ENCODE measurements around the gene NTPCR. TPM values are rescaled to one million over a fixed set of nuclear protein-coding genes. Genes with fewer than 3 reads are reported as not detected.
"Not testable (repeated sequence)": the region's sequence is repeated elsewhere in the genome, so short reads cannot be mapped to it uniquely, and the experiment has no call there.

NTPCR gene
- total and polyA plus RNA-seq, 10 donors: 18.8 to 42.6 (median 29.8) TPM

- intact Hi-C loops (cut with DNase I; ENCODE audit: low total_unique reads): no loop called here
- no peaks in the 10 kb centered on the region for H3K4me1 ChIP-seq
- no peaks in the 10 kb centered on the region for H3K27me3 ChIP-seq (replicated peaks in 1 of 7)
- DNase-seq: no peak
- TF ChIP-seq POLR2AphosphoS5 (IDR thresholded peaks at IDR 0.05) (no peak), POLR2A (IDR thresholded peaks at IDR 0.05) (no peak), CTCF (IDR thresholded peaks at IDR 0.05 in 8 of 11, conservative IDR thresholded peaks at IDR 0.05 in 3 of 11) (no peak)
- peaks cover 0 to 96% (median 29%) of the 10 kb centered on the region in 6 donors for H3K36me3 ChIP-seq
- no peak overlapping the region for H3K4me3 ChIP-seq
- H3K27ac ChIP-seq: no peak overlapping the region
- WGBS, 5 donors: 89 to 100% (median 95%) methylated on average over 2 of the region's 2 CpGs
- H3K9me3 ChIP-seq: peaks cover 0 to 19% (median 15%) of the 10 kb centered on the region in 8 donors
Measured at GRCh38 chr1:232996143-232996542, 45.7 kb downstream of the NTPCR start.

GRCh38 chr1:232998138-232998537 is 47.7 kb downstream of the NTPCR start:
- Histone ChIP-seq H3K4me1 (no peaks in the 10 kb centered on the region), H3K27me3 (replicated peaks in 1 of 7) (no peaks in the 10 kb centered on the region), H3K9me3 (peaks cover 0 to 16% (median 14%) of the 10 kb centered on the region in 8 donors), H3K4me3 (no peak overlapping the region), H3K27ac (no peak overlapping the region), H3K36me3 (peaks cover 0 to 82% (median 29%) of the 10 kb centered on the region in 6 donors)
- intact Hi-C loops (cut with DNase I; ENCODE audit: low total_unique reads): no loop called here
- TF ChIP-seq CTCF (IDR thresholded peaks at IDR 0.05 in 8 of 11, conservative IDR thresholded peaks at IDR 0.05 in 3 of 11) (no peak), POLR2A (IDR thresholded peaks at IDR 0.05) (no peak), POLR2AphosphoS5 (IDR thresholded peaks at IDR 0.05) (no peak)
- no peak for DNase-seq
- 95 to 97% (median 96%) methylated on average over 15 of the region's 15 CpGs for WGBS, 5 donors

GRCh38 chr1:232998646-232999045 is 48.2 kb downstream of the NTPCR start:
- H3K4me3 ChIP-seq: no peak overlapping the region
- intact Hi-C loops (cut with DNase I; ENCODE audit: low total_unique reads): no loop called here
- no peaks in the 10 kb centered on the region for H3K27me3 ChIP-seq (replicated peaks in 1 of 7)
- H3K4me1 ChIP-seq: no peaks in the 10 kb centered on the region
- peaks cover 0 to 77% (median 27%) of the 10 kb centered on the region in 6 donors for H3K36me3 ChIP-seq
- WGBS, 5 donors: 75 to 95% (median 77%) methylated on average over 3 of the region's 3 CpGs
- peaks cover 0 to 11% (median 9%) of the 10 kb centered on the region in 8 donors for H3K9me3 ChIP-seq
- no peak for DNase-seq
- no peak for TF ChIP-seq POLR2A (IDR thresholded peaks at IDR 0.05)
- no peak for TF ChIP-seq POLR2AphosphoS5 (IDR thresholded peaks at IDR 0.05)
- no peak for TF ChIP-seq CTCF (IDR thresholded peaks at IDR 0.05 in 8 of 11, conservative IDR thresholded peaks at IDR 0.05 in 3 of 11)
- H3K27ac ChIP-seq: no peak overlapping the region

- Histone ChIP-seq H3K27me3 (replicated peaks in 1 of 7) (no peaks in the 10 kb centered on the region), H3K36me3 (peaks cover 0 to 63% (median 21%) of the 10 kb centered on the region in 6 donors), H3K27ac (no peak overlapping the region), H3K9me3 (no peaks in the 10 kb centered on the region), H3K4me1 (no peaks in the 10 kb centered on the region), H3K4me3 (no peak overlapping the region)
- TF ChIP-seq CTCF (IDR thresholded peaks at IDR 0.05 in 8 of 11, conservative IDR thresholded peaks at IDR 0.05 in 3 of 11): no peak
- TF ChIP-seq POLR2A (IDR thresholded peaks at IDR 0.05): no peak
- no peak for TF ChIP-seq POLR2AphosphoS5 (IDR thresholded peaks at IDR 0.05)
- intact Hi-C loops (cut with DNase I; ENCODE audit: low total_unique reads): no loop called here
- DNase-seq: no peak
- 93 to 98% (median 94%) methylated on average over 16 of the region's 16 CpGs for WGBS, 5 donors
Measured at GRCh38 chr1:232999956-233000625, 49.7 kb downstream of the NTPCR start.

GRCh38 chr1:233003638-233004037 is 53.2 kb downstream of the NTPCR start:
- peaks cover 0 to 27% (median 12%) of the 10 kb centered on the region in 6 donors for H3K36me3 ChIP-seq
- intact Hi-C loops (cut with DNase I; ENCODE audit: low total_unique reads): not testable (repeated sequence)
- WGBS, 5 donors: 91 to 96% (median 93%) methylated on average over 5 of the region's 5 CpGs

More at GRCh38 chr1:233003638-233004037, 53.2 kb downstream of the NTPCR start:
- H3K27me3 ChIP-seq (replicated peaks in 1 of 7); H3K27ac ChIP-seq; H3K4me1 ChIP-seq; DNase-seq; H3K9me3 ChIP-seq; H3K4me3 ChIP-seq: not testable (repeated sequence)
